HG03066 (cell line): ENCODE results near the gene ZFP36.

Experiments
- ATAC-seq: cut with Tn5 transposase; IDR thresholded peaks from one replicate; pipeline ENCODE4 v1.9.1; 2021; ENCODE audit warnings: low read depth; ENCODE audit not compliant: unreplicated experiment

Gene ZFP36

DNA sequence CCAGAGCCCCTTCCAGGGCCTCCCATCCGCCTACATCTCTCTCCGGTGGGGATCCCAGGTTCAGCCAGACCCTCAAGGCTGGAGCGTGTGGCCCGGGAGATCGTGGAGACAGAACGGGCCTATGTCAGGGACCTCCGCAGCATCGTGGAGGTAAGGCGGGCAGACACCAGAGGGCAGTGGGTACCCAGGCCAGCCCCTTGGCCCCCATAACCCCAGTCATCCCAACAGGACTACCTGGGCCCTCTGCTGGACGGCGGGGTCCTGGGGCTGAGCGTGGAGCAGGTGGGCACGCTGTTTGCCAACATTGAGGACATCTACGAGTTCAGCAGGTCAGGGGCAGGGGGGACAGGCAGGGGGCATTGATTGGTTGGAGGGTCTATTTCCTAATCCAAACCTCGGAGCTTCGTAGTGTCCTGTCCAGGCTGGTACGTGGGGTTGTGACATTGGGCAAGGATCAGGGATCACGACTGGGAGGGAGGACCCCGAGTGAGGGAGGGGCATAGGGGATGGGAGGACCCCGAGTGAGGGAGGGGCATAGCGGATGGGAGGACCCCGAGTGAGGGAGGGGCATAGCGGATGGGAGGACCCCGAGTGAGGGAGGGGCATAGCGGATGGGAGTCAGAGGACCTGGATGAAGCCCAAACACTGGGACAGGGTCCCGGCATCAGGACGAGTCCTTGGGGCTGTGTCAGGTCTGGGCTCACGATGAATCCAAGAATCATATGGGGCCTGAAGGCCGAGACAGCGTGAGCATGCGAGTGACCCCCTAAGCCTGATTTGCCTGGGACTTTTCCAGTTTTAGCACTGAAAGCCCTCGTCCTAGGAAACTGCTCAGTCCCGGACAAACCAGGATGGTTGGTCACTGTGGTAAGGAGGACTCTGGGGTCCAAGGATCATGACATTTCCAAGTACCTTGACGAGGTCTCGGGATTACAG is 8.7 kb downstream of the ZFP36 start:
- no peak for ATAC-seq

- ATAC-seq: no peak
Observed at GRCh38 chr19:39416152-39417120, 9.8 kb downstream of the ZFP36 start.

DNA sequence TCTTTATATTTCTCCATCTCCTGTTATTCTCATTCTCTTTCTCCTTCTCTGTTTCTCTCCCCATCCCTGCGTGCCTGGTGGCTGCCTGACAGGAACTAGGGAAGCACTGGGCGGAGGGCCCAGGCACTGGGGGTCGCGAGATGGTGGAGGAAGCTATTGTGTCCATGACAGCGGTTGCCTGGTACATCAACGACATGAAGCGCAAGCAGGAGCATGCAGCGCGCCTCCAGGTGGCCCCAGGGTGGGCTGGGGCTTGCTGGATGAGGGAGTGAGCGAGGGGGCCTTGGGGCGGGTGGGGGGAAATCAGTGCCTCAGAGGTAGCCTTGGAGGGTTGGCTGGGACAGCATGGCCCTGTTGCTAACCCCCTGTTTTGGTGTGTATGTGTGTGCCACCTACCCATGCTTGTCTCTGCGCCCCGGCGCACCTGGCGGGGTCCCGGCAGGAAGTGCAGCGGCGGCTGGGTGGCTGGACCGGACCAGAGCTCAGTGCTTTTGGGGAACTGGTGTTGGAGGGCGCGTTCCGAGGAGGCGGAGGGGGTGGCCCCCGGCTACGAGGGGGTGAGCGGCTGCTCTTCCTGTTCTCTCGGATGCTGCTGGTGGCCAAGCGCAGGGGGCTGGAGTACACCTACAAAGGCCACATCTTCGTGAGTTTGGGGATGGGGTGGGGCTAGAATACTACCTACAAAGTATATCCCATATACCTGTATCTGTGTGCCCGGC is 11.0 kb downstream of the ZFP36 start:
- ATAC-seq: no peak

DNA sequence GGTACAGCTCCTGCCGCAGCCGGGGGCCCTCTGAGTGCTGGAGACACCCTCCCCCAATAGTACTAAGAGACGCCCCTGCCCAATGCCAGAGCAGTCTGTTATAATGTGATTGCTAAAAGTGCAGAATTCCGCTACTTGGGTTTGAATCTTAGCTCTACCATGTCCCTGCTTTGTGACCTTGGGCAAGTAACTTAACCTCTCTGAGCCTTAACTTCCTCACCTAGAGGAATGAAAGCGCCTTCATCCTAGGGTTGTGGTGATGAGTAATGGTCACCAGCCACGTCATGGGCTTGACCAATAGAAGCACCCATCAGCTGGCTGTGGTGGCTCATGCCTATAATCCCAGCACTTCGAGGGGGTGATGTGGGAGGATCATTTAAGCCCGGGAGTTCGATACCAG is 12.4 kb downstream of the ZFP36 start:
- ATAC-seq: no peak

GRCh38 chr19:39420769-39421168 is 14.1 kb downstream of the ZFP36 start:
- ATAC-seq: no peak

- no peak for ATAC-seq
Observed at GRCh38 chr19:39422020-39422419, 15.4 kb downstream of the ZFP36 start.

DNA sequence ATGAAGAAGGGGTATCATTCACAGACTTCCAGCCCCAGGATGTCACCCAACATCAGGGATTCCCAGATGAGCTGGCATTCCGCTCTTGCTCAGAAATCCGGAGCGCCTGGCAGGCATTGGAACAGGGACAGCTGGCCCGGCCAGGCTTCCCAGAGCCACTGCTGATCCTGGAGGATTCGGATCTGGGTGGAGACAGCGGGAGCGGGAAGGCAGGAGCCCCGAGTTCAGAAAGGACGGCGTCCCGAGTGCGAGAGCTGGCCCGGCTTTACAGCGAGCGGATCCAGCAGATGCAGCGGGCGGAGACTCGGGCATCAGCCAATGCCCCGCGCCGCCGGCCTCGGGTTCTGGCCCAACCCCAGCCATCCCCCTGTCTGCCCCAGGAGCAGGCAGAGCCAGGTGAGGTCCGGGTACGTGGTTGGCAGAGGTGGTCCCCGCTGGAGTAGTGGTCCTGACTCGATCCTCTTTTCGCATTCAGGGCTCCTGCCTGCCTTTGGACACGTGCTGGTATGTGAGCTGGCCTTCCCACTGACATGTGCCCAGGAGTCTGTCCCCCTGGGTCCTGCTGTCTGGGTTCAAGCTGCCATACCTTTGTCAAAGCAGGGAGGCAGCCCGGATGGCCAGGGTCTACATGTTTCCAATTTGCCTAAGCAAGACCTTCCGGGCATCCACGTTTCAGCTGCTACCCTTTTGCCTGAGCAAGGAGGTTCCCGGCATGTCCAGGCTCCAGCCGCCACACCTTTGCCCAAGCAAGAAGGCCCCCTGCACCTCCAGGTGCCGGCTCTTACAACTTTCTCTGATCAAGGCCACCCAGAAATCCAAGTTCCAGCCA is 16.8 kb downstream of the ZFP36 start:
- no peak for ATAC-seq

DNA sequence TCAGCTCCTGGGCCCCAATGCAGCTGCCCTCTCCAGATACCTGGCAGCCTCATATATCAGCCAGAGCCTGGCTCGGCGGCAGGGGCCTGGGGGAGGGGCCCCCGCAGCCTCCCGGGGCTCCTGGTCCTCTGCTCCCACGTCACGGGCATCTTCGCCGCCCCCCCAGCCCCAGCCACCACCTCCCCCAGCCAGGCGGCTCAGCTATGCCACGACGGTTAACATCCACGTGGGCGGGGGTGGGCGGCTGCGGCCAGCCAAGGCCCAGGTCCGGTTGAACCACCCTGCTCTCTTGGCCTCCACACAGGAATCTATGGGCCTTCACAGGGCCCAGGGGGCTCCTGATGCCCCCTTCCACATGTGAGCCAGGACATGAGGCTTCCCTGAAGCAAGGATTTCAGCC is 18.3 kb downstream of the ZFP36 start:
- no peak for ATAC-seq

GRCh38 chr19:39425744-39426143 is 19.1 kb downstream of the ZFP36 start:
- no peak for ATAC-seq

DNA sequence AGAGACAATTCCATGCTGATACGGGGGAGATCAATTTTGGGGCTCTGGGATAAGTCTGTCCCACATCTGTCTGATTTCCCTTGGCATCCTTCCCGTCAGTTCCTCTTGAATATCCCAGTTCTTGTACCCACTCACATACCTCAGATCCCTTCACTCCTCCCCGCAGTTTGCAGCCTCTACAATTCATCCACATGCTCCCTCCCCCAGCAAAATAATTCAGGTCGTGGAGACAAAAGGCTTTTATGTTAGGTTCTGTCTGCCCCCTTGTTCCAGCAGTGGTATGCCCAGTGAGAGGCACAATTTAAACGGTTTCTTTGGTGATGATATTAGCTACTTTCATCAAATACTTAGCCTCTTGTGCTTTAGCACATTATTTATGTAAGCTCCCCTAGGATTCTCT is 19.5 kb downstream of the ZFP36 start:
- ATAC-seq: no peak

DNA sequence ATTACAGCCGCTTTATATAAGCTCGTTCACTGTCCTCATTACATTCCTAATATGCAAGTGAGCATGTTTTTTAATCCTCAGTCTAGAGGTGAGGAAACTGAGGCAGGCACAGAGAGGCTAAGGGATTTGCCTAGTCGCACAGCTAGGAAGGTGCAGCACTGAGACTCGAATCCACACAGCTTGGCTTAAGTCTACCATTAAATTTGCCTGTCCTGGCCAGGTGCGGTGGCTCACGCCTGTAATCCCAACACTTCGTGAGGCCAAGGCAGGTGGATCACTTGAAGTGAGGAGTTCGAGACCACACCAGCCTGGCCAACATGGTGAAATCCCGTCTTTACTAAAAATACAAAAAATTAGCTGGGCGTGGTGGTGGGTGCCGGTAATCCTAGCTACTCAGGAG is 21.1 kb downstream of the ZFP36 start:
- ATAC-seq: no peak

DNA sequence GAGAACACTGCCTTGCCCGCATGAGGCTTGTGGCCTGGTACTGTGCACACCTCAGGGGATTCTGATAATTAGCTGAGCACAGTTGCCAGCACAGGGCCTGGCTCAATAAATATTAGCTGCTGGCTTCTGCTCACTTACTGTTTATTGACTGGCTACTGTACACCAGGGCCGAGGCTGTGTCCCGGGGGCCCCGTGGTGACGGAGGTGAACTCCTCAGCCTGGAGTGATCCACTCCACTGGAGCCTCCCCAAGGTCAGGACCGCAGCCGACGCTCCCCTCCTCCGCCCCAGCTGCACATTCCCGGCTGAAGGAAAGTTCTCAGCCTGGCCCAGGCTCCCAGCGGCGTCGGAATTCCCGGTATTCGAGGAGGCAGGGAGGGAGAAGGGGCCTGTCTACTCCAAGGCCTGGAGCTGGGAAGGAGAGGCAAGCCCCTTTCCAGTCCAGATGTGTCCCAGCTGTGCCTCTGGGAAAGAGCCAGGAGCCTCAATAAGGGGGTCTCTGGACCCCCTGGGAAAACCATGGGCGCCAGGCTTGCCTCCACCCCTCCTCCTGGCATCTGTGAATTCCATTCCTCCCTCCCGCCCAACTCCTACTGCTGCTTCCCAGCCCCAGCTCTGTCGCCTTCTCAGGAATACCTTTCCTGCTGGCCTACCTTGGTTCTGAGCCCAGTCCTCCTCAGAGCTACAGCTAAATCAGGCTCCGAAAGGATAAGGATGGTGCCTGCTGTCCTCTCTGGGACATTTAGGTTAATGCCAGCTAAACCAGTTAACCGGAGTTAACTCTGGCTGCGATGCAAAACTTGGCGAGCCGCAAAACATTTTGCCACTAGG is 21.9 kb downstream of the ZFP36 start:
- no peak for ATAC-seq

GRCh38 chr19:39430675-39431593 is 24.3 kb downstream of the ZFP36 start:
- no peak for ATAC-seq

DNA sequence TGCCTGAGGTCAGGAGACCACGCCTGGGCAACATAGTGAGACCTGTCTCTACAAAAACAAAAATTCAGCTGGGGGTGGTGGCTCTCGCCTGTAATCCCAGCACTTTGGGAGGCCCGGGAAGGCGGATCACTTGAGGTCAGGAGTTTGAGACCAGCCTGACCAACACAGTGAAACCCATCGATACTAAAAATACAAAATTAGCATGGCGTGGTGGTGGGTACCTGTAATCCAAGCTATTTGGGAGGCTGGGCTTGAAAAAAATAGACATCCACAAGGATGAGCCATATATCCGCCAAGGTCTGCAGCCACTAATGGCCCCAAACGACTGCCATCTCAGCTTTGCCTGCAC is 26.0 kb downstream of the ZFP36 start:
- no peak for ATAC-seq

- no peak for ATAC-seq
Observed at GRCh38 chr19:39433480-39434079, 26.9 kb downstream of the ZFP36 start.

DNA sequence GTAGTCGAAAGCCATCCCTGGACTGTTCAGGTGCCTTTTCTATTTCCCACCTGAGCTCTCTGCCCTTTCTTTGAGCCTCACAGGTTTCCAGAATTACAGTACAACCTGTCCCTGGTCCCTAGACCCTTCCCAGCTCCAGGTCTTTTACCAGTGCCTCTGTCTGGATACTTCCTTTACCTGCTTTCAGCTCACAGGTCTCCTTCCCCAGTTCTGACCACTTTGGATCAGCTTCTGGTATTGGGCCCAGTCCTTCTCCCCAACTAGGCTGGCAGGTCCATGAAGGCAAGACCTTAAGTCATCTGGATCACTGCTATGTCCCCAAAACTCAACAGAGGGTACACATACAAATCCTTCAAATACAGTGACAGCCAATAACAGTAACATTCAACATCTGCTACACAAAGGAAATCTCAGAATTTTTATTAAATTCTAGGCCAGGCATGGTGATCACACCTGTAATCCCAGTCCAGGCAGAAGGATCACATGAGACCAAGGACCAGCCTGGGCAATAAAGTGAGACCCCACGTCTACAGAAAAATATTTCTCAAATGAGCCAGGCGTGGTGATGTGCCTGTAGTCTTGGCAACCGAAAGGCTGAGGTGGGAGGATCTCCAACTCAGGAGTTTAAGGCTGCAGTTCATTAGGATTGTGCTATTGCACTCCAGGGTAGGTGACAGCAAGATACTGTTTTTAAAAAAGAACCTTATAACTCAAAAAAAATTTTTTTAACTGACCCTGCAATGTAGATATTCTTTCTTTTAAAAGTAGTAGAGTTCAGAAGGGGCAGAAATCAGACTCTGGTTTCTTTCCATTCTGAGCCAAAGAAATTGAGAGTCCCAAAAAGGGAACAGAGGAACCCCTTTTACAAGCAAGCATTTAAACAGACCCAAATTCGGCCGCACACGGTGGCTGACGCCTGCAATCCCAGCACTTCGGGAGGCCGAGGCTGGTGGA is 27.8 kb downstream of the ZFP36 start:
- no peak for ATAC-seq
